ENCODE measurements around the gene RIMS4.
A peak's percentile ranks its signal among the peaks of the same experiment; 100 is the strongest.

Gene RIMS4

DNA sequence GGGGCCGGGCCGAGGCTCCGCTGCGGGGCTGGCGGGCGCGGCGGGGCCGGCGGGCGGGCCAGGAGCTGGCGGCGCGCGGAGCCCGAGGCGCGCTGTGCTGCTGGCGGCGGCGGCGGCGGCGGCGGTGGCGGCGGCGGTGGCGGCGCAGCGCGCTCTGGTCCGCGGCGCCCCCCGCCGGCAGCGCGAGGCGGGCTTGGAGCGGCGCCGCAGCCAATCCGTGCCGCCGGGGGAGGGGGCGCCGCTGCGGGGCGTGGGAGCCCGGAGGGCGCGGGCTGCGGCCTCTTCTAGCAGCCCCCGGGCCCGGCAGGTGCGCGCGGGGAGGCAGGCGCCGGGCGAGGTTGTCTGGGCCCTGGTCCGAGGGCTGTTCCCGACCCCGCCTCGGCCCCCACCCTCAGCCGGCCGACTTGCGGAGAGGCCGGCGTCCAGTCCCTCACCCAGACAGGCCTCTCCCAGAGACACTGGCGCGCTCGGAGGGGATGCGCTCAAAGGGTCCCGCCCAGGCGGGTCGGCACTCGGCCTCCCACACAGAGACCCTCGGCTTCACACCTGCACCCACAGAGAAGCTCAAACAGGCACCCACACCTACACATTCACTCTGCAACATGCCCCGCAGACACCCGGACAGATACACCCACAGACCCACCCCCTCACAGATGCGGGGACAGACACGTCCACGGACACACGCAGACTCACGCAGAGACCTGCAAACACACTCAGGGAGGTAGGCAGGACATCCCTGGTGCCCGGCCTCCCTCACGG, at the start of gene RIMS4:
Gene RIMS4, minus strand, starts transcription at position 156 of the 759 bp plus-strand sequence. CDS start 275 bp downstream, outside the sequence.
- peak; percentile 45 for DNase-seq (ENCODE audit: low read depth, low spot score)

DNA sequence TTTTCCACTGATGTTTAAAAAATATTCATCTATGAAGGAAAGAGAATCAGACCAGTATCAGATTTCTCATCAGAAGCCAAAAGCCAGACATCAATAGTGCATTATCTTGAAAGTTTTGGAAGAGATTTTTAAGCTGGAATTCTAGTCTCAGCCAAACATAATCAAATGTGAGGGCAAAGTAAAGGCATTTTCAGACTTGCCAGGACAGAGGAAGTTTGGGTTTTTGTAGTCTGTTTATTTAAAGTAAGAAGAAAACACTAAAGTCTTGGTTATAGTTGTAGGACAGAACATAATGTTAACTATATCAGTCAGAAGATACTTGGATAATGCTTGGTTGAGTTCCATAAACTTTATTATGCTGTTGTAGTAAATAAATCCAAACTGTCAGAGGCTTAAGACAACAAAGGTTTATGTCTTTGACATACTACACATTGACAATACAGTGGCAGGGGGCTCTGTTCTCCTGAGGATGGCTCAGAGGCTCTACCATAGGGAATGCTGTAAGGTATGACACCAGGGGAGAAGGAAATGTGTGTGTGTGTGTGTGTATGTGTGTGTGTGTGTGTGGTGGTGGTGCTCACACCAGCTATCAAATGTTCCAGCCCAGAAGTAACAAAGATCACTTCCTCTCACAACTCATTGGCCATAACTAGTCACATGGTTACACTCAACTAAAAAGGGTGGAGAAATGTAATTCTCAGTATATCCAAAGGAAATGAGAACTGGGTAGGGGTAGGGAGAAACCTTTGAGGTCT, 48.4 kb upstream of the RIMS4 start:
- DNase-seq (ENCODE audit: low read depth, low spot score): peak; percentile 11

DNA sequence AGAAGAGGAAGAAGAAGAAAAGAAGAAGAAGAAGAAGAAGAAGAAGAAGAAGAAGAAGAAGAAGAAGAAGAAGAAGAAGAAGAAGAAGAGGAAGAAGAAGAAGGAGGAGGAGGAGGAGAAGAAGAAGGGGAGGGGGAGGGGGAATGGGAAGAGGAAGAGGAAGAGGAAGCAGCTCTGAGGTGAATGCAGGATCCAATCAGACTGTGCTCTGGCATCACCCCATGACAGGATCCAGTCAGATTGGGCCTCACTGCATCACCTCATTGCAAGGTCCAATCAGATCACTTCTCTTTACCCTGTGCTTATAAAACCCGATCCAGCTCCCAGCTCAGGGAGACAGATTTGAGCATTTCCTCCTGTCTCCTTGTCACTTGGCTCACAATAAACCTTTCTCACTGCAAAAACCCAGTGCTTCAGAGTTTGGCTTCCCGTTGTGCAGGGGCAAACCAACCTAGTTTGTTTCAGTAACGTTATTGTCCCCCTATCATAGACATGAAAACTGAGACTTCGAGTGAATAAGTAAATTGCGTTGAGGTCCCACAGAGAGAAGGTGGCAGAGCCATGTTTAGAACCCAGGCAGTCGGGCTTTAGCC, 46.6 kb upstream of the RIMS4 start:
- DNase-seq (ENCODE audit: low read depth, low spot score): no peak

DNA sequence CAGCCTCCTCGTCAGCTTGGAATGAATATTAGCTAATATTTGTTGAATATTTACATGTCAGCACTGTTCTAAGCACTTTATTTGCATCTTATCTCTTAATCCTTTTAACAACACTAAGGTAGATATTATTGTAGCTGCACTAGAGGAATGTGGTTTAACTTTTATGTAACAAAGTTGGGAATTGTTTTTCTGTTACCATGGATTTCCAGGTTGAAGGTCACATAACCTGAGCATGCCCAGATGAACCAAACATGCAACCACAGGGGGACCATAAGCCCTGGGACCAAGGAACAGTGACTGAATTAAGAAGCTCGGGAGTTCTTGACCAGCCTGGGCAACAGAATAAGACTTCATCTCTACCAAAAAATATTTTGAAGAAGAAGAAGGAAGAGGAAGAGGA, 46.1 kb upstream of the RIMS4 start:
- no peak for DNase-seq (ENCODE audit: low read depth, low spot score)

DNA sequence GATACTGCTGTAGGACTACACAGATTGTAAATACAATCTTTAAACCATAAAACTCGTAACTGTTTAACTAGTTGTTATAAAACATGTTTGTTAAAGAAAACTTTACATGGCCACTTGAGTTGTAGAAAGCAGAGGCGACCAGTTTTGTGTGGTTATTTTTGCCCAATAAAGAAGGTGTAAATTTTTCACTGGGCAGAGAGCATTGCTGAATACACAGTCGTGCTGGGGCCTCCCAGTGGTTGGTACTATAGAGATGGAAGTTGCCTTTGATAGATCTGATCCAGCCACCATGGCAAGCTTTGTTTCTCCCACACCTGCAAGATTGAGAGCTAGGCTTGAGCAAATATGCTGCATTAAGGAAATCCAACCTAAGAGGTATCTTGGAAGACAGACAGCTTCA, 41.2 kb upstream of the RIMS4 start:
- DNase-seq (ENCODE audit: low read depth, low spot score): no peak

DNA sequence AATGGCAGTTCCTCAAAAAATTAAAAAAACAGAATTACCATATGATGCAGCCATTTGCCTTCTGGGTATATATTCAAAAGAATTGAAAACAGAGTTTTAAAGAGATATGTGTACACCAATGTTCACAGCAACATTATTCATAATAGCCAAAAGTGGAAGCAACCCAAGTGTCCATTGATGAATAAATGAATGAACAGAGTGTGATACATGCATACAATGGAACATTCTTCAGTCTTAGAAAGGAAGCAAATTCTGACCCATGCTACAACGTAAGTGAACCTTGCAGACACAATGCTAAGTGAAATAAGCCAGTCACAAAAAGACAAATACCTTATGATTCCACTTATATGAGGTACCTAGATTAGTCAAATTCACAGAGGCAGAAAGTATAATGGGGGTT, 40.5 kb upstream of the RIMS4 start:
- DNase-seq (ENCODE audit: low read depth, low spot score): no peak

DNA sequence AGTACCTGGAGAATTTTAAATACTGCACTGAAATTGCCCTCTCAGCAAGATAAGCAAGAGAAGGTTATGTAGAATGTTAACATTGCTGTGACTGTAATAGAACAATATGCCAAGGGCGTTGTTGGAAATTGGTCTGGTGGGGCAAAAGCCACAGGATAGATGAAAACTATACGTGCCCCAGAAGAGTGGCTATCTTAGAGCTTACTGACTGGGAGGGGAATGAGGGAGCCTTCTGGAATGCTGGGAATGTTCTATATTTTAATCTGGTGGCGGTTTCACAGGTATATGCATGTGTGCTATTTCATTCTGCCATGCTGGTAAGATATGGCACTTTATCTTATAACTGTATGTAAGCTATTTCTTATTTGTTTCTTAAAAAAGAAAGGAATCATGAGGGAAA, 39.9 kb upstream of the RIMS4 start:
- no peak for DNase-seq (ENCODE audit: low read depth, low spot score)

DNA sequence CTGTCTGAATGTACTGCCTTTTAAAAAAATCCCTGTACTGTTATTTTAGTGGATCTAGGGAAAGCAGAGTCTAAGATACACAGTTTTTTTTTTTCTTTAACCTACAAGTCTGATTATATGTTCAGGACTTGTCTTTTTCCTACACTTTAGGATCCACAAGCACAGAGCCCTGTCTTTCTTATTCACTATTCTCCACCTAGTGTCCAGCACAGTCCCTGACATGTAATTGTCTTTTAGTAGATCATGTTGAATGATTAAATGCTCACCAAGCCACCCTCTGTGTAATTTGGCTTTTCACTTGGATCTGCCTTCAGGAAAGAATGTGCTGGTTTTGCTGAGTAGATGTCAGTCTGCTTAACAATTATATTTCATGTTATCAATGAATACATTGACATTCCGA, 39.4 kb upstream of the RIMS4 start:
- DNase-seq (ENCODE audit: low read depth, low spot score): no peak

DNA sequence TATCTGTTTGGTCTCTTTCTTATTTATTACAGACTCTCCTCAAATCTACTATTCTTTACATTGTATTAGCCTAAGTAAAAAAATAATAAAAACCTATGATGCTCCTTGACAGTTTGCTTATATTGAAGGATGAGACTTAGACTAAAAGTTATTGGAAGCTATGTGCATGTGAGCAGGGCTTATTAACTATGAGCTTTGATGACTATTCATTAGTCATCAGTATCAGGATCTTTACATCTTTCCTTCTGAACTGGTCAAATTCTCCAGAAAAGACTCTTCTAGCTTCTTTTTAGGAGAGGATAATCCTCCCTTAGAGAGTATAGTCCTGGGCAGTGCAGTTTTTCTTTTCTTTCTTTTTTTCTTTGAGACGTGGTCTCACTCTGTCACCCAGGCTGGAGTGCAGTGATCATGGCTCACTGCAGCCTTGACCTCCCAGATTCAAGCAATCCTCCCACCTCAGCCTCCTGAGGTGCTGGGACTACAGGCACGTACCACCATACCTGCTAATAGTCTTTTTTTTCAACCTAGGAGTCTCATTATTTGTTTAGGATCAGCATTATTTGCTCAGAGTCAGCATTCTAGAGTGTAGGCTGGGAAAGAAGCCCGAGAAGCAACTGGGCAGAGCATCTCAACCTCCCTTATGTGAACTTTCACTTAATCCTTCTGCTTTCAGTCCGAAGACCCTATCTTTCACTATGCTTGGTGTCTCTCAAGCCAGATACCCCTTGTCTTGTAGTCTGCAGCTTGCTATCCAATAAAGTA, 38.1 kb upstream of the RIMS4 start:
- no peak for DNase-seq (ENCODE audit: low read depth, low spot score)

DNA sequence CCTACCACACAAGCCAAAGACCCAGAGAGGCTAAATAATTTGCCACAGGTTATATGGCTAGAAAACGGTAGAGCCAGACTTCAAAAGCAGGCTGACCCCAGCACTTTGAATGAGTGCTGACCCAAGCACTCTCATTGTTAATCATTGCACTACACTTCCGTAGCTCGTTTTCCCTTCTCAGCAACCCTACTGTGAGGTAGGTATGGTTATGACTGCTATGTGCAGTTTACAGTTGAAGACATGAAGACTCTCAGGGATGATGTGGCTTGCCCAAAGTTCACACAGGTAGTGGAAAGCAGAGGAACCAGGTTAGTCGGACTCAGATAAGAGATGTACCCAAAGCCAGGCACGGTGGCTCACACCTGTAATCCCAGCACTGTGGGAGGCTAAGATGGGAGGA, 33.5 kb upstream of the RIMS4 start:
- no peak for DNase-seq (ENCODE audit: low read depth, low spot score)

DNA sequence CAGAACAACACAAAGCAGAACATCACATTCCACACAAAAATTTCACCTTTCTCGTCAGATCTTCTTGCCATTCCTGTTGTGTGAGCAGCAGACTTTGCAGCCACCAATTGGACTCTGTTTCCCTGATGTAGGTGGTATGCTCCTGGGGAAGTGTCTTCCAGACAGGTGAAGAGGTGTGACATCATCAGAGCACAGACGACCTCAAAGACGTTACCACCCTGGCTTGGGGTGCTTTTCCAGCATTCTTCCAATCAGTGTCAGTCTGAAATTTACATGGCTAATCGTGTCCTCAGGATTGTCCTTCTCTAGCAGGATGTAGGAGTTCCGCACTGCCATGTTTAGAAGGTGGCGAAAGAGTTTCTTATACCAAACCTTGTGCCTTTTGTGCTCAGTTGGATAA, 31.6 kb upstream of the RIMS4 start:
- no peak for DNase-seq (ENCODE audit: low read depth, low spot score)

DNA sequence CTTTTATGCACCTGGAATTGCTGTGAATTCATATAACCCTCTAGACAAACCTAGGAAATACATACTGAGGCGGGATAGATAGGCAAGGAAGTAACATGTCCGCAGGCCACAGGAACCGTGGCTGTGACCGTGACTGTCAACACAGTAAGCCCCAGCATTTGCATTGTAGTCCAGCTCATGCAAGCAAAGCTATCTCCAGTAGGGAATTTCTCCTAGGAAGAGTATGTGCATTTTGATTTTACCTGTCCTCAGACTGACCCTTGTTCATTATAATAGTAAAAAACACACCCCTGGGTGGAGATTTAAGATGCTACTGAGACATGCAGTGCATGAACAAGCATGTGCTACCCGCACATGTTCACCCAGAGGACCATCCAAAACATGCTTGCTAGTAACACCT, 30.5 kb upstream of the RIMS4 start:
- DNase-seq (ENCODE audit: low read depth, low spot score): no peak

DNA sequence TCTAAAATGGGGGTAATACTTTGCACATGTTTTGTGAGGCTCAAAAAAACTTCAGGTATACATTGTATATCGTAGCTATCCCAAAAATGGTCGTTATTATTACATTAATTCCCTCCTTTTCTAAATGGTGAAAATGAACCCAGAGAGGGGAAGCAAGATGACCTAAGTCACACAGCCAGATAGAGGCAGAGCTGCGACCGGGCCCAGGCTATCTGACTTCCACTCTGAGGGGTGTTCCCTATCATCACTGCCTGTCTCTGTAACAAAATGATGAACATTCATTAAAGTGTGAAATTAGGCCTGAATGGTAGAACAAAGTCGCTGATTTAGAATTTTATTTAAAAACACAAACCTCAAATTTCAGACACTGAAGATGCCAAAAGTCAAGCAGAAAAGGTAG, 29.1 kb upstream of the RIMS4 start:
- DNase-seq (ENCODE audit: low read depth, low spot score): no peak

DNA sequence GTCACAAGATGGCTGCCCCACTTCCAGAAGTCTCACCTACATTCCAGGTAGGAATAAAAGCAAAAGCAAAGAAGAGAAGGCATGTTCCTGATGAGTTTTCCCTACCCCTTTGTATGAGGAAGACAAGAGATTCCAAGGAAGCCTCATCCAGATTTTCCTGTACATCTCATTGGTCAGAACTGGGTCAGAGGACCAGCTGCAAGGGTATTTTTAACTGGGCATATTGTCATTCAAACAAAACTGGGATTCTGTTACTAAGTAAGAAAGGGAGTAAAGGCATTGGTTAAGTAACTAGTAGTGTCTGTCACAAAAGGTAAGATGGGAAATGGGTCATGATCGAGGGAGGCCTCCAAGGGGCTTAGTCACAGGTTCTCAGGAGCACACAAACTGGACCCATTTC, 28.2 kb upstream of the RIMS4 start:
- no peak for DNase-seq (ENCODE audit: low read depth, low spot score)

DNA sequence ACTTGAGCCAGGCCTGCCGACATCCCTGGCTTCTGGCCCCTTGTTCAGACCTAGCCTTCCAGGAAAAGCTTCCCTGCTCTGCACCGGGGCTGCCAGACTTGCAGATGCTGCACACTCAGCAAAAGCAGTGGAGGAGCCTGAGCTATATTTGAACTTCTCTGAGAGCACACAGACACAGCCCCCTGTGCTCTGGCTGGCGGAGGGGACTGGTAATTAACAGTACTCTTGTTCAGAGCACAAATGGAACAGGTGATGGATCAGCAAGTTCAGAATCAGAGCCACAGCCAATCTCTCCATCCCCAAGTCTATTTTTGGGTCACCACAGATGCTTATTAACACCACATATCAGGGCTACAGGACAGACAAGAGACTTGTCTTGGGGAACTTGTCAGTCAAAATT, 27.6 kb upstream of the RIMS4 start:
- no peak for DNase-seq (ENCODE audit: low read depth, low spot score)

DNA sequence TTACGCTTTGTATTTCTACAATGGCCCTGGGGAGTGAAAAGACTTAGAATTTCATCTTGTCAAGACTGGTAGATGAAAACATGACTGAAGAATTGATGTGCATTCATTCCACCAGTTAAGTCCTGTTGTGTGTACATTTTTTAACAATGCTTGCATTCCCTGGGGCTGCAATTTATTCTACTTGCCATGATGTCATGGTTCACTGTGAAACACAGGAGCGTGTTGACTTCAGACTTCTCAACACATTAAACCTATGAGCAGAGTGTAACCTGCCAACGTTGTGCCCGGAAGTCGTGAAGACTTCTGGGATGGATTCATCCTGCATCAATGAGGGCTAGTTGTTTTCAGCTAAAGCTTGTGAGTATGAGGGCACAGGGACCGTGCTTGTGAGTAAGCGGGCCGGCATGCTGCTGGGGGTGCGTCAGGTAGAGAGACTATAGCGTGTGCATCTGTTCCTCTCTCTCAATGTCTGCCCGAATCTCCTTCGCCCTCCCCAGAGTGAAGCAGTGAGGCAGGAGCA, 26.3 kb upstream of the RIMS4 start:
- DNase-seq (ENCODE audit: low read depth, low spot score): no peak

DNA sequence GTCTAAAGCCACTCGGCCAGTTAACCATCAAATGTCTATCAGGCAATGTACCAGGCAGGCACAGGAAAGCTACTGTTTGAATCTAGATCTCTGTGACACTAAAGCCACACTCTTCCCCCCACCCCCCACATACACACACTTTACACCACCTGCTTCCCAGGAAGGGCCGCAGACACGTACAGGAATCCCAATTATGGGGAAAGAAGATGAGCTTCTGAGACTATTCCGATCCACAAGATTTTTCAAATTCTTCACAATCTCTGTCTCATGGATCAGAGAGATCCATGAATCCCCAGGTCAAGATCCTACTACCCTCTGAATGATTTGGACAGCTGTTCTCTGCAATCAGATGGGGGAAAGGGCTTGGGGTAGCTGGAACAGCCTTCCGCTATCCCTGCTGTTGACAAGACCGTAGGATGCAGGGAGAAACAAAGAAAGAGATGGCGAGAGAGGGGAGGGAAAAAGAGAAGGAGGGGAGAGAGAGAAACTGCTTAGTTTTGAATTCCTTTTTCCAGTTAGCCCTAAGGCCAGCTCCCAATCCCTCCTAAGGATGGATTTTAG, 25.4 kb upstream of the RIMS4 start:
- DNase-seq (ENCODE audit: low read depth, low spot score): no peak

DNA sequence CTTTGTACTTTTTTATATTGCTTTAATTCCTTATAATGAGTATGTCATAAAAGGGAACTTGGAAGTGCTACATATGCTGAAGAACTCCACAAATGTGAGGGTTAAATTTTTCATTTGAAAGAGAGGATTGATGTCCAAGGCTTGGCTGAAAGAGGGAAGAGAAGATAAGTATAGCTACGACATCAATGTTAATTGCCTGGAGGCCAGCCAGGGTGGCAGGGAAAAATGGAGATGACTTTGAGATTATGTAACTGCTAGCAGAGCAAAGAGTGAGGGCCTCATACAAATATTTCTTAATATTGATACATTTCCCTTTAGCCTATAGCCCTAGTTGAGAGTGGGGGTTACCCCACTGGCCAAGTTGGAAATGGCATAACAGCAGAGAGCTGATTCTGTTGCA, 24.8 kb upstream of the RIMS4 start:
- DNase-seq (ENCODE audit: low read depth, low spot score): no peak

DNA sequence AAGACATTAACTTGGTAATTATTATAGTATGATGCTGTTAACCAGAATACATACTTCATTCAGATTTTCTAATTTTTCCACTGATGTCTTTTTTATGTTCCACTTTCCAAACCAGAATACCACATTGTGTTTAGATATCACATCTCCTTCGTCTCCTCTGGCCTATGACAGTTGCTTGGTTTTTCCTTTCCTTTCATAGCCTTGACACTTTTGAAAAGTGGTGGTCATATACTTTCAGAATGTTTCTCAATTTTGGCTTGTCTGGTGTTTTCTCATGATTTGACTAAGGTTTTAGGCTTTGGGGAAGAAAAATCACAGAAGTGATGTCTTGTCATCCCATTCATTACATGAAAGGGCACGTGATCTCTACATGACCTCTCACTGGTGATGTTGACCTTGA, 24.3 kb upstream of the RIMS4 start:
- no peak for DNase-seq (ENCODE audit: low read depth, low spot score)

DNA sequence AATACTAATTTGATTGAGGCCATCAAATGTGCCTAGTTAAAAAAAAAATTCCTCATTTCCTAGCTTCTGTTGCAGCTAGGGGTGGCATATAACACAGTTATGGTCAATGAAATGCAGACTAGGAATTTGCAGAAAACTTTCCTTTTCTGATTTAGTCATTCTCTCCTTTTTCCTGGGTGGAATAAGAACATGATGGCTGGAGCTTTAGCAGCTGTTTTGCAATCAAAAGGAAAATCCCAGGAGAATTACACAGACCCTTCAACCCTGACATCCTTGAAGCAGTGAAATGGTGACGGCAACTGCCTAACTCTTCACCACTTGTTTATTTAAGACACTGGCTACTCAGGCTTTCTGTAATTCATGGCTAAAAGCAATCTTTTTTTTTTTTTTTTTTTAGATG, 23.1 kb upstream of the RIMS4 start:
- DNase-seq (ENCODE audit: low read depth, low spot score): no peak

DNA sequence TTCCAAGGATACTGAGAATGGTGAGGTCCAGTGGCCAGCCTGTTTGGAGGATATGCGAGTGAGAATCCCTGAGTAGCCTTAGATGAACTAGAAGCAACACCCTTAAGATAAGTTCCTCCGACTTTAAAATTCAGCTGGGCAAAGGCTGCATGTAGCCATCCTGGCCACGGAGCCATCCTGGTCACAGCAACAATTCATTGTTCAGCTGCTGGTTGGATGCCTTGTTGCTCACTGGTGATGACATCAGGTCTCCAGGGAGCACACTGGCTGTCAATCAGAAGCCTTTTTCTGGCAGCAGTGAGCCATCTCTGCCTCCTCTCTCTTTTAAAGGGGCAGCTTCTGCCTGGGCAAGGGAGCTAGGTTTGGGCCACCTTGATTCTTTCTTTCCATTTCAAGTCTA, 22.4 kb upstream of the RIMS4 start:
- no peak for DNase-seq (ENCODE audit: low read depth, low spot score)

DNA sequence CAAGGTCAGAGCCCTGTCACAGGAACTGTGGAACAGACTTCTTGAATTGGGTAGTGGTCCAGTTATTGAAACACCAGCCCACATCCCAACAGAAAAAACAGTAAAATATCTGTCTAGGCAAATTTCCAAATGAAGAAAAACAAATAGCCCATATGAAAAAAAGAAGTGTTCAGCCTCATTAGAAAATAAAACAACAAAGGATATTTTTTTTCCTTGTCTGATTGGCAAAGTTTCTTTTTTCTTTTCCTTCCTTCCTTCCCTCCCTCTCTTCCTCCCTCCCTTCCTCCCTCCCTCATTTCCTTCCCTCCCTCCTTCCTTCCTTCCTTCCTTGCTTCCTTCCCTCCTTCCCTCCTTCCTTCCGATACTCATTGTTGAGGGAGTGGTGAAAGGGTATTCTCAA, 20.6 kb upstream of the RIMS4 start:
- DNase-seq (ENCODE audit: low read depth, low spot score): no peak

Data from astrocyte of the hippocampus (primary cell).